GM21528 (cell line): ENCODE measurements around the gene ABCA7.

ENCODE experiments used
- ATAC-seq: cut with Tn5 transposase; IDR thresholded peaks from one replicate; pipeline ENCODE4 v1.9.1; 2021; ENCODE audit warnings: mild to moderate bottlenecking, moderate library complexity; ENCODE audit not compliant: unreplicated experiment, low FRiP score

Gene ABCA7

DNA sequence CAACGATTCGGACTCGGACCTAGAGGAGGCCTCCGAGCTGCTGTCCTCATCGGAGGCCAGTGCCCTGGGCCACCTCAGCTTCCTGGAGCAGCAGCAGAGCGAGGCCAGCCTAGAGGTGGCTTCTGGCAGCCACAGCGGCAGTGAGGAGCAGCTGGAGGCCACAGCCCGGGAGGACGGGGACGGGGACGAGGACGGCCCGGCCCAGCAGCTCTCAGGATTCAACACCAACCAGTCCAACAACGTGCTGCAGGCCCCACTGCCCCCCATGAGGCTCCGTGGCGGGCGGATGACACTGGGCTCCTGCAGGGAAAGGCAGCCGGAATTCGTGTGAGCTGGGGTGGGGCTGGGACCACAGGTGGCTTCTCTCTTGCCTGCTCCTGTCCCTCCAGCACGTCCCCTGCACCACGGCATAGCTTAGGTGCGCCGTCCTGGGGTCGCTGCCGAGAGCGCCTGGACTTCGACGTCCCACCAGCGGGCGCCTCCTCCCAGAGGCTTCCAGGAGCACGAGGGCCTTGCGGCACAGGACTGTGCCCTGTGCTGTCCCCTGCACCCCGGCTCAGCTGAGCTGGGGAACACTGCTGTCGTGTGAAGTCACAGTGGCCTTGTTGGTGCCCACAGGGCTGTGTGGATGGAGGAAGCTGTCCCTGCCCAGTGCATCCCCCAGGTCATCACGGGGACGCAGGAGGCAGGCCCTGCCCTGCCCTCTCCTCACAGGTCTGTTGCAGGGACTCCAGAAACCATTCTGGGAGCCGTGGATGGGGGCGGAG, 46.0 kb downstream of the ABCA7 start:
- ATAC-seq, result no peak

DNA sequence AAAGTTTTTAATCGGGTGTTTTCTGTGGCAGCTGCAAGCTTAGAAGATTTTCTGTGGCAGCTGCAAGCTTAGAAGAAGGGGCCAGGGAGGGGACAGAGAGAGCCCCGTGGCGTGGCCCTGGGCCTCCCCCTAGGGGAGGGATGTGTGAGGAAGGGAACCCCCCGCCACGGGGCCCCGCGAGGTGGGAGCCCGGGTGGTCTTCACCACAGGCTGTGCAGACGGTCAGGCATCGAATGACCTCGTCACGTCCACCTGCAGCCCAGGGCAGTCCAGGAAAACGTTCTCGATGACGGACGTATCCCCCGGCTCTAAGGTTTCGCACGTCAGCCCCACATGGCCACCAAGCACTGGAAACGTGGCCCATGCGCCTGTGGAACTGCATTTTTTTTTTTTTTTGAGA, 46.7 kb downstream of the ABCA7 start:
- ATAC-seq, result no peak

DNA sequence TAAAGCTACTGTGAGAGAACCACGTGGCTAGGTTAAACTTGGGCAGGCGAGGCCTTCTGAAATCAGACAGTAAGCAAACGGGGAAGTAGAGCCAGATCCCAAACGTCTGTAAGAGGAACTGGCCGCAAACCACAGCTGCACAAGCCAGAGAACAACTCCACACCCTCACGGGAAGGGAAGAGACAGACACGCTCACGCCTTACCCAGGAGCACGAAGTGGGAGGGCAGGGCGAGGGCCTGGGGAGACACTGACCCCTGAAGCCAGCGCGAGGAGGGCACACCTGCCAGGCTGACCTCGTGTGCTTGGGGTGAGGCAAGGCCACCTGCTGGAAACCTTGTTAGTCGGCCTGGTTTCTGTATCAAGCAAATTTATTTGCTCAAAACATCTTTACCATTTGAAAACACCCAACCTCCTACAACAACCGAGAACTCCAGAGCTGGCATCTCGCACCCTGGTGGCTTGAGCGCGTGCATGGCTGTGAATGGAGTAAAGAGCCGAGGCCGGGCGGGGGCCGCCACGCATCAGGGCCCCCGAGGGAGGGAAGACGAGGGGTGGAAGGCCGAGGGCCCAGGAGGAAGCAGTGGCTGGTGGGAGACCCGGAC, 48.0 kb downstream of the ABCA7 start:
- ATAC-seq, result no peak

DNA sequence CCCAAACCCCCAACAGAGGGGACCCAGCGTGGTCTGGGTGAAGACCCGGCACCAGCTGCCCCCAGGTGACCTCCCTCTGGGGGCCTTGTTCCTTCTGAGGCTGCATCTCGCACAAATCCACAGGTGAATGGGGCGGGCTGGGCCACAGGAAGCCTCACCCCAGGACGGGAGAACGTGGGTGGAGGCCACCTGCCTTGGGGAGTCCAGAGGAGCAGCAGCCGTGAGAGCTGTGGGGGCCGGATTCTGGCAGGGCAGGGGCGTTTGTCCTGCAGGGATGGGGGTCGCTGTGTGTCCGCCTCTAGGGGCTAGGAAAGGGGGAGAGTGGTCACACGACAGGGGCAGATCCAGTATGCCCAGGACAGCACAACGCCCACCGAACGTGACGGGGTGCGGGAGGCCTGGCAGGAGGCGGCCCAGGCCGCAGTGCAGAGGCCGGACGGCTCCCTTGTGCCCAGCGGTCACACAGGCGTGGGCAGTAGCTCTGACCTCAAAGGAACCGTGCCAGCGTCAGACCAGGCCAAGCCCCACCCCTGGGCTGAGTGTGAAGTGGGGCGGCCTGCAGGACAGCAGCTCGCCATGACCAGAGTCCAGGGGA, 48.6 kb downstream of the ABCA7 start:
- ATAC-seq, result no peak

GRCh38 chr19:1089126-1089771, 49.3 kb downstream of the ABCA7 start:
- ATAC-seq, result no peak

GRCh38 chr19:1089891-1090290, 50.0 kb downstream of the ABCA7 start:
- ATAC-seq, result no peak

DNA sequence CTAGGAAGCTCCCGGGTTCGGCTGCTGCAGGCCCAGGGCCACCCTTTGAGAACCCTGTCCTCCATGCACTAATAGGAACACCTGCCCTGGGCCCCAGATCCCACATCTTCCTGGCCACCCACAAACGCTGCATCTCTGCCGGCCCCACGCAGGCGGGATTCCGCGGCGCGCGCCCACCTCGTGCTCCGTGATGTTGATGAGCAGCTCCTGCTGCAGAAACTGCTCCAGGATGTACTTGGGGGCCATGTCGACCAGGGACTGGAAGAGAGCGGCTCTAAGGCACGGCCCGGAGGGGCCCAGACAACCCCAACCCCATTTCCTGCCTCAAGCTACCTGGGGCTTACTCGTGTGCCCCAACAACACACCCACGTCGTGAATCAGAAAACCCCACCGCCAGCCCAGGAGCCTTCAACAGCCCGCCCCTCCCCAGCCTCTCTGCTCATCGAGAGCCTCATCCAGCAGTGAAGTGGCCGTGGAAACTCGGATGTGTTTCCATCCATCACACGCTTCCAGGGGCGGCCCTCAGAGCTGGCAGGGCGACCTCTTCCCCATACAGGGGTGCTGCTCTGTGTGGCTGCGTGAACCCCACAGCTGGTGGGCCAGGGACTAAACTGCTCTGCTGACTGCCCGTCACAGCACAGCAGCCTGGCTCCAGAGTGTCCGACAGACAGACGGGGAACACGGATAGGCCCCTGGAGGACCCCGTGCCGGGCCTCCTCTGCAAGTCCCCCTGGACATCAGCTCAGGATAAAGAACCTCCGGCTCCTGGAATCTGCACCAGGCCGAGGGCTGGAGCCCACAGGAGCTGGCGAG, 51.0 kb downstream of the ABCA7 start:
- no peak for ATAC-seq

- no peak for ATAC-seq
These were observed 51.8 kb downstream of the ABCA7 start for GRCh38 chr19:1091544-1092175.

DNA sequence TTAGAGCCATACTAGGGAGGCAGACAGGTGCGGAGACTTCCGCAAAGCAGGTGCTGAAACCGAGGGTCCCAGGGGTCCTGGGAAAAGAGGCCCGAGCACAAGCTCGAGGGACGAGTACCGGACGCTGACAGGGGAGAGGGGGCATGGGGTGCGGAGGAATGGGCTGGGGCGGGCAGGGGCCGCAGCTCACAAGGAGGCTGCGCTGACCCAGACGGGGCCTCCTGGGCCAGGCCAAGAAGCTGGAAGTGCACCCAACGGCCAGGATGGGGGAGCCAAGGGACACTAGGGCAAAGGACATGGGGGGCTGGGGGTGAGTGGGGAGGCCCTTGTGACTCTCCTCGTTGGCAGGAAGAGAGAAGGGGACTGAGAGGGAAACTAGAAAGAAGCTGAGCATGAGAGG, 53.4 kb downstream of the ABCA7 start:
- ATAC-seq, result no peak

DNA sequence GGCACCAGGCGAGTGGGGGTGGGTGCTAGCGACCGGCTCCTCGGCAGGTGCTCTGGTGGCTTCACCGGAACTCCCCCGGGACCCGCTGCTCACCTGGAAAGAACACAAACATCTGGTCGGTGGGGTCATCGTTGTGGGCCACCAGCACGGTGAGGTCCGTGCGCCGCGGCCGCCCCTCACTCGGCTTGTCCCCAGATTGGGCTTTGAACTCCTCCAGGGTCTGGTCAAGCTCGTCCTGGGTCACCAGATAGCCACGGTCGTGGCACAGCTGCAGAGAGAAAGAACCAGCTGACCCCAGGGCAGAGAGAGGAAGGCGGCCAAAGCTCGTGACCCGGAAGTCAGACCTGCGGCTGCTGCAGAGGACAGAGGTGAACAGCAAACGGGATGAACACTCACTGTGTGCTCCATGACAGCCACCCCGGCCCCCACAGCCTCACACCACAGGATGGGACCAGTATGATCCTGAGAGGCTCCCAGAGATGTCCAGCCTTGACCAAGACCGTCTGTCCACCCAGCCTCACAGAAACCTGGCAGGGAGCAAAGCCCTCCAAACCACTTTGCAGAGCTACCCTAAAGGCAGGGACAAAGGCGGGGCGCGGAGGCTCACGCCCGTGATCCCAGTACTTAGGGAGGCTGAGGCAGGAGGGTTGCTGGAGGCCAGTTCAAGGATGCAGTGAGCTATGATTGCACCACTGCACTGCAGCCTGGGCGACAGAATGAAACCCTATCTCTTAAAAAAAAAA, 54.1 kb downstream of the ABCA7 start:
- ATAC-seq, result no peak

- ATAC-seq, result no peak
These were observed 54.7 kb downstream of the ABCA7 start for GRCh38 chr19:1094655-1094977.

DNA sequence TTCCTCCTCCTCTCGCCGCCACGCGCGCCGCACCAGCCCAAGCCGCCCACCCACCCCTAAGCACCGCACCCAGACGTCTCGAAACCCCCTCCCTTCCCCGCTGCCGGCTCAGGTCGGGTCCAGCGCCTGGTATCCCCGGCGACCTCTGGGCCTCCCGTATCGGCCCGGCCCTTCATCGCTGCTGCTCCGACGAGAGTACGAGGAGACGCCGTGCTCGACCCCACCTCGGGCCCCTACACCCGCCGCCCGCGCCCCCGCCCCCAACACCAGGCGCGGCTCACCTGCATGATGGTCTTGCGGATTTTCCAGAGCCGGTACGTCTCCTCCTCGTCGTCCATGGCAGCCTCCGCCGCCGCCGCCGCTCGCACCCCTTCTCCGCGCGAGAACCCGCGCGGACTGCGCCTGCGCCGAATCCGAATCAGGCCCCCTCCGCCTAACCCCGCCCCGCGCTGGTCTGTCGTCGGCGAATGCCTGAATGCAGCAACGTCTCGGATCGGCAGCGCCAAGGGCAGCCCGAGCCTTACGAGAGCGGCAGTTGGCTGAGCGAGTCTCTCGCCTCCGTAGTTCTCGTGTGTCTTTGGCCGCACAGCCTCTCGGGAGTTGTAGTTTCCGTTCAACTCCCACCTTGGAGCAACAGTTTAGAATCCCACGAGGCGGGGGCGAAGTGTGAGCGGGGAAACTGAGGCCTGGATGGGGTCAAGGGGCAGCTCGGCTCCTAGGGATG, 55.2 kb downstream of the ABCA7 start, which contains the start of gene POLR2E:
POLR2E (minus strand) TSS at position 398 of the 724 bp plus-strand sequence; CDS start at position 338, 60 bp downstream.
- ATAC-seq, result peak; percentile 84

DNA sequence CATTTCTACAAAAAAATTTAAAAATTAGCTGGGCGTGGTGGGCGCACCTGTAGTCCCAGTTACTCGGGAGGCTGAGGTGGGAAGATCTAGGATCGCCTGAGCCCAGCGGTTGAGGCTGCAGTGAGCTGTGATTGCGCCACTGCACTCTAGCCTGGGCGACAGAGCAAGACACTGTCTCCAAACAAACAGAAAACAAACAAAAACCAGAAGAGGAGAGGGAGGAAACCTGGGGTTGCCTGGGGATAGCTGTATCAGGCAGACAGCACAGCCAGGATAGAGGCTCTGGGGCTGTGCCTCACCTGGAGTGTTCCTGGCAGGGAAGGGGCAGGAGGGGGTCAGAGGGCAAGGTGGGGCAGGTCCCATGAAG, 57.9 kb downstream of the ABCA7 start:
- no peak for ATAC-seq

DNA sequence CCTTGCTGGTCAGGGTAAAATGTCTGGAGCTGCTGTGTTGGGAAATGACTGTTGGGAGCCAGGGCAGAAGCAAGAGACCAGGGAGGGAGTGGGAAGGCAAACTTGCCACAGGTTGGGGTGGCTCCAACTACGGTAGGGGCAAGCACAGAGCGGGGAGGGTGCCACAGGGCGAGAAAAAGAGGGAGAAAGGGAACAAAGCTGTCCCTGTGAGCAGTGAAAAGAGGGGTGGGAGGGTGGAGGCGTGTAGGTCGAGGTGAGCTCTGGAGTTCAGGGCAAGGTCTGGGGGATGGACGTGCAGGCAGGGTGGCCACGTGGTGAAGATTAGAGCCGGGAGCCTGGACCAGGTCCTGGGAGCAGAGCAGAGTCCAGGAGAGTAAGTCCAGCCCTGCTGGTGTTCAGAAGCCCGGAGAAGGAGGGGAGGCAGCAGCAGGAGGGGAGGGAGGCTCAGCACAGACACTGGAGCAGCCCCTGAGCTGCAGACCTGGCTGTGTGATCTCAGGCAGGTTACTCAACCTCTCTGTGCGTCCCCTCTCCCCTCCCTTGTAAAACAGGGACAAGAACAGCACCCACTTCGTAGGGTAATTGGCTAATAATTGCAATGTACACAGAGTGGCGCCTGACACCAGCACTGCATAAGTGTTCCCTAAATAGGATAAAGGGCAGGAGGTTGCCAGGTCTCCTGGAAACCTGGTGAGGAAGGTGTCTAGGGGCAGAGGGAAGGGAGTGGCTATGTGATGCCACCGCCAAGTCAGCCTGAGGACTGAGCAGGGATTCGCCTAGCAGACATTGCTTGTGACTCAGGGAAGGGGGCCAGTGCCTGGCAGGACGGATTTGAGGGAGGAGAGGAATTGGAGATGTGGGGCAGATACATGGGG, 58.5 kb downstream of the ABCA7 start:
- no peak for ATAC-seq

- ATAC-seq, result no peak
These were observed 61.4 kb downstream of the ABCA7 start for GRCh38 chr19:1101337-1101698.

DNA sequence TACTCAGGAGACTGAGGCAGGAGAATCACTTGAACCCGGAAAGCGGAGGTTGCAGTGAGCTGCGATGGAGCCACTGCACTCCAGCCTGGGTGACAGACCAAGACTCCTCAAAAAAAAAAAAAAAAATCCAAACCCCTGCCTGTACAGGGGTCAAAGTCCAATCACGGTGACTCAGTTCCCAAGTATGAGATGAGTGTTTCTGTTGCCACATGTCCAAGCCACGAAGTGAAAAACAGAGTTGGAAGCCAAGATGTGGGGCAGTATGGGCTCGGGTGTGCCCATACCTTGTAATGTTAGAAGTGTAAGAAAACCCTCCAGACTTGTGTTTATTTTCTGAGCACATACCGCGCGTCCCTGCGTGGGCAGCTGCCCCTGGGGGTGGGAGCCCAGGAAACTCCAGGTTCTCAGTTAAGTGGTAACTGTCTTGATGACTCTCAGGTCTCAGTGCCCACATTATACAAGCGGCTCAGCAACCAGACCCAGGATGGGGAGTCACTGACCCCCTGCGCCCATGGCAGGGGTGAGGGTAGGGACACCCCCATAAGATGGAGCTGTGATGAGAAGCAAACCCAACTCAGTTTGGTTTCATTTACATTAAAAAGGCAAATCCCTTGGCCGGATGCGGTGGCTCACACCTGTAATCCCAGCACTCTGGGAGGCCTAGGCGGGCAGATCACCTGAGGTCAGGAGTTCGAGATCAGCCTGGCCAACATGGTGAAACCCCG, 62.7 kb downstream of the ABCA7 start:
- no peak for ATAC-seq

GRCh38 chr19:1103132-1103707, 63.3 kb downstream of the ABCA7 start:
- ATAC-seq, result peak; percentile 0
